Measurements from ENCODE around the gene CDO1. TPM values are rescaled to one million over a fixed set of nuclear protein-coding genes. Genes with fewer than 3 reads are reported as not detected.
A peak's percentile ranks its signal among the peaks of the same experiment; 100 is the strongest.

Gene CDO1
- total RNA-seq, 1 donor from 2014 or later = 20.1 TPM

- DNase-seq (no peak), ATAC-seq (no peak)
- Histone ChIP-seq H3K9me3 (no peaks in the 10 kb centered on the region), H3K36me3 (no peaks in the 10 kb centered on the region), H3K4me3 (peak overlapping the region; percentile 54), H3K4me1 (peaks cover 3% of the 10 kb centered on the region), H3K27me3 (peaks cover 40% of the 10 kb centered on the region), H3K27ac (no peak overlapping the region)
- no peak for TF ChIP-seq CTCF (IDR thresholded peaks at IDR 0.05)
- intact Hi-C loops (cut with DNase I) = no loop called here
Observed at GRCh38 chr5:115815006-115815692, 1.3 kb downstream of the CDO1 start.

GRCh38 chr5:115813719-115814118, 2.7 kb downstream of the CDO1 start:
- Histone ChIP-seq H3K27ac (no peak overlapping the region), H3K9me3 (no peaks in the 10 kb centered on the region), H3K27me3 (peaks cover 40% of the 10 kb centered on the region), H3K4me1 (peaks cover 3% of the 10 kb centered on the region), H3K36me3 (no peaks in the 10 kb centered on the region), H3K4me3 (peak overlapping the region; percentile 54)
- intact Hi-C loops (cut with DNase I) = no loop called here
- no peak for DNase-seq
- no peak for ATAC-seq
- TF ChIP-seq CTCF (IDR thresholded peaks at IDR 0.05) = no peak

- intact Hi-C loops (cut with DNase I) = no loop called here
Observed at GRCh38 chr5:115812372-115812771, 4.1 kb downstream of the CDO1 start.

GRCh38 chr5:115811406-115811805, 5.1 kb downstream of the CDO1 start:
- no peak overlapping the region for H3K27ac ChIP-seq
- DNase-seq (no peak), ATAC-seq (no peak)
- TF ChIP-seq CTCF (IDR thresholded peaks at IDR 0.05) = no peak
- H3K9me3 ChIP-seq = no peaks in the 10 kb centered on the region
- no peaks in the 10 kb centered on the region for H3K36me3 ChIP-seq
- H3K4me1 ChIP-seq = peaks cover under 1% of the 10 kb centered on the region
- intact Hi-C loops (cut with DNase I) = no loop called here
- H3K27me3 ChIP-seq = peaks cover 30% of the 10 kb centered on the region
- H3K4me3 ChIP-seq = no peak overlapping the region

More at GRCh38 chr5:115812372-115812771, 4.1 kb downstream of the CDO1 start:
- ATAC-seq (no peak), DNase-seq (no peak)
- H3K27ac ChIP-seq = no peak overlapping the region
- no peak overlapping the region for H3K4me3 ChIP-seq
- peaks cover 38% of the 10 kb centered on the region for H3K27me3 ChIP-seq
- peaks cover 3% of the 10 kb centered on the region for H3K4me1 ChIP-seq
- no peaks in the 10 kb centered on the region for H3K9me3 ChIP-seq
- H3K36me3 ChIP-seq = no peaks in the 10 kb centered on the region
- no peak for TF ChIP-seq CTCF (IDR thresholded peaks at IDR 0.05)

- intact Hi-C loops (cut with DNase I) = no loop called here
- DNase-seq = no peak
- no peak for ATAC-seq
Observed at GRCh38 chr5:115810761-115811160, 5.7 kb downstream of the CDO1 start.

More at GRCh38 chr5:115810761-115811160, 5.7 kb downstream of the CDO1 start:
- H3K9me3 ChIP-seq = no peaks in the 10 kb centered on the region
- no peak overlapping the region for H3K27ac ChIP-seq
- H3K4me1 ChIP-seq = no peaks in the 10 kb centered on the region
- no peaks in the 10 kb centered on the region for H3K36me3 ChIP-seq
- no peak overlapping the region for H3K4me3 ChIP-seq
- H3K27me3 ChIP-seq = peaks cover 23% of the 10 kb centered on the region
- no peak for TF ChIP-seq CTCF (IDR thresholded peaks at IDR 0.05)

Data from upper lobe of right lung (tissue), 1 donor.